PC-3 (cell line): ENCODE data around the gene ZDBF2. TPM values are rescaled to one million over a fixed set of nuclear protein-coding genes. Genes with fewer than 3 reads are reported as not detected.

Experiments used
- ATAC-seq: fragments of 200-7000 bp; cut with Tn5 transposase; 2 replicates; pipeline ENCODE4 v1.9.1; 2020; ENCODE audit warnings: mild to moderate bottlenecking, moderate library complexity
- BruUV-seq: library from RNA; stranded (reverse); fragments of 400-500 nt; replicated peaks from 2 replicates; lab custom pipeline; 2021; lab: Mats Ljungman, UMichigan
- CTCF ChIA-PET: fragments of 300-600 bp; sonication (Branson Sonifier 250); formaldehyde crosslinking; loops from one replicate; lab custom pipeline; 2022; ENCODE audit warnings: antibody characterized with exemption; lab: Charles Lee
- POLR2A ChIA-PET: fragments of 300-600 bp; sonication (Branson Sonifier 250); formaldehyde crosslinking; loops from one replicate; lab custom pipeline; 2022; ENCODE audit warnings: antibody characterized with exemption; ENCODE audit not compliant: unreplicated experiment; lab: Charles Lee
- DNase-seq: peaks from one replicate; pipeline ENCODE4 v3.0.0-alpha.2; 2015
- H2AFZ ChIP-seq: fragments of 300-600 bp; sonication (generic); 2 replicates; pipeline ENCODE4 v1.6.0; 2016; ENCODE audit warnings: antibody characterized with exemption, low read length
- H3F3A ChIP-seq: fragments of 300-600 bp; sonication (generic); one replicate; pipeline ENCODE4 v1.6.0; 2017; ENCODE audit warnings: antibody characterized with exemption, low read length, control low read depth, mild to moderate bottlenecking; ENCODE audit not compliant: unreplicated experiment
- H3K27ac ChIP-seq: fragments of 300-600 bp; sonication (generic); 2 replicates; pipeline ENCODE4 v1.5.1; 2016; ENCODE audit warnings: mild to moderate bottlenecking, low read length
- H3K27me3 ChIP-seq: fragments of 300-600 bp; sonication (generic); 2 replicates; pipeline ENCODE4 v1.6.1; 2016; ENCODE audit warnings: low read length, mixed read lengths
- H3K36me3 ChIP-seq: fragments of 300-600 bp; sonication (generic); 2 replicates; pipeline ENCODE4 v1.6.1; 2016; ENCODE audit warnings: low read depth, mixed run types, low read length, mixed read lengths
- H3K4me1 ChIP-seq: fragments of 300-600 bp; sonication (generic); 2 replicates; pipeline ENCODE4 v1.5.1; 2016; ENCODE audit warnings: low read length; ENCODE audit not compliant: insufficient read depth
- H3K4me2 ChIP-seq: fragments of 300-600 bp; sonication (generic); 2 replicates; pipeline ENCODE4 v1.6.0; 2016; ENCODE audit warnings: low read length
- H3K4me3 ChIP-seq: fragments of 300-600 bp; sonication (generic); 2 replicates; pipeline ENCODE4 v1.5.1; 2016; ENCODE audit warnings: mild to moderate bottlenecking, low read length, mixed read lengths
- H3K79me2 ChIP-seq: fragments of 300-600 bp; sonication (generic); 2 replicates; pipeline ENCODE4 v1.6.1; 2017; ENCODE audit warnings: low read length, mixed read lengths
- H3K9ac ChIP-seq: fragments of 300-600 bp; sonication (generic); 2 replicates; pipeline ENCODE4 v1.6.0; 2016; ENCODE audit warnings: mild to moderate bottlenecking, low read length
- H3K9me2 ChIP-seq: fragments of 300-600 bp; sonication (generic); replicated peaks from 2 replicates; pipeline ENCODE4 v1.6.1; 2016; ENCODE audit warnings: mixed run types, low read length, mixed read lengths
- H3K9me3 ChIP-seq: fragments of 300-600 bp; sonication (generic); 2 replicates; pipeline ENCODE4 v1.6.1; 2016; ENCODE audit warnings: low read length, mixed read lengths
- H4K20me1 ChIP-seq: fragments of 300-600 bp; sonication (generic); 2 replicates; pipeline ENCODE4 v1.6.1; 2016; ENCODE audit warnings: low read length, mixed read lengths
- EZH2 ChIP-seq: fragments of 300-600 bp; sonication (generic); IDR thresholded peaks from one replicate; pipeline ENCODE4 v1.6.1; 2017; ENCODE audit warnings: antibody characterized with exemption, mild to moderate bottlenecking, low read length; ENCODE audit not compliant: unreplicated experiment
- EZH2phosphoT487 ChIP-seq: fragments of 300-600 bp; sonication (generic); IDR thresholded peaks from 2 replicates; pipeline ENCODE4 v1.6.1; 2018; ENCODE audit warnings: mild to moderate bottlenecking, antibody characterized with exemption, low read length, borderline replicate concordance
- intact Hi-C: fragments of 100-400 bp; cut with micrococcal nuclease; formaldehyde crosslinking; loops from 2 replicates; pipeline ENCODE4 v1.9.0; 2023
- total RNA-seq: library from RNA; depleted of rRNA; stranded (reverse); fragments of >200 nt; gene quantifications from 2 replicates; pipeline ENCODE4 v1.2.3, GENCODE V29; 2014
- TF ChIP-seq, protein P1 (sequence below): fragments of 300-600 bp; sonication (generic); conservative IDR thresholded peaks from 2 replicates; pipeline ENCODE4 v1.5.1; 2017; ENCODE audit warnings: antibody characterized with exemption, low read depth, mild to moderate bottlenecking, low read length

ZDBF2 gene
- total RNA-seq, 1 experiment from 2014 or later, result 4.2 TPM

DNA sequence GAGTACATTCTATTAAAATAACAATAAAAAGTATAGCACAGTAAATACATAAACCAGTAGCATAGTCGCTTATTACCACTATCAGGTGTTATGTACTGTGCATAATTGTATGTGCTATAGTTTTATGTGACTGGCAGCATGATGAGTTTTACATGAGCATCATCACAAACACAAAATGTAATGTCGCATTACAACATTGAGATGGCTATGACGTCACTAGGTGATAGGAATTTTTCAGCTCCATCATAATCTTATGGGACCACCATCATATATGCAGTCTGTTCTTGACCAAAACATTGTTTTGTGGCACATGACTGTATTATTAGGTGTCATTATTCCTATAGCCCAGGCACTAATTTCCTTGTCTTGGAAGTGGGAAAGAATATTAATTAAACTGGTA is 48.6 kb downstream of the ZDBF2 start:
- CTCF ChIA-PET, result interaction anchor here (0.6 kb wide), 1 partner anchor 23 kb away, joined by 3 read pairs; no protein-coding TSS in a partner anchor
- Histone ChIP-seq H3K9me2 (no peaks in the 10 kb centered on the region), H4K20me1 (no peaks in the 10 kb centered on the region), H3F3A (no peaks in the 10 kb centered on the region), H3K9ac (no peak overlapping the region), H2AFZ (no peak overlapping the region), H3K9me3 (no peaks in the 10 kb centered on the region), H3K36me3 (no peaks in the 10 kb centered on the region; the same call in 1 of the 2 replicates), H3K4me3 (no peak overlapping the region), H3K79me2 (no peaks in the 10 kb centered on the region), H3K27me3 (0 out of 2 replicates have a peak, but pooled peaks cover 3% of the 10 kb centered on the region), H3K4me2 (no peak overlapping the region), H3K4me1 (no peaks in the 10 kb centered on the region), H3K27ac (no peak overlapping the region)
- ATAC-seq (no peak), DNase-seq (no peak)
- POLR2A ChIA-PET, result interaction anchor here (0.6 kb wide), 1 partner anchor 1350 kb away, joined by 3 read pairs; no protein-coding TSS in a partner anchor
- intact Hi-C loops, result no loop called here
- BruUV-seq, result no TSS peak
- no peak for TF ChIP-seq EZH2phosphoT487
- TF ChIP-seq, protein P1, sequence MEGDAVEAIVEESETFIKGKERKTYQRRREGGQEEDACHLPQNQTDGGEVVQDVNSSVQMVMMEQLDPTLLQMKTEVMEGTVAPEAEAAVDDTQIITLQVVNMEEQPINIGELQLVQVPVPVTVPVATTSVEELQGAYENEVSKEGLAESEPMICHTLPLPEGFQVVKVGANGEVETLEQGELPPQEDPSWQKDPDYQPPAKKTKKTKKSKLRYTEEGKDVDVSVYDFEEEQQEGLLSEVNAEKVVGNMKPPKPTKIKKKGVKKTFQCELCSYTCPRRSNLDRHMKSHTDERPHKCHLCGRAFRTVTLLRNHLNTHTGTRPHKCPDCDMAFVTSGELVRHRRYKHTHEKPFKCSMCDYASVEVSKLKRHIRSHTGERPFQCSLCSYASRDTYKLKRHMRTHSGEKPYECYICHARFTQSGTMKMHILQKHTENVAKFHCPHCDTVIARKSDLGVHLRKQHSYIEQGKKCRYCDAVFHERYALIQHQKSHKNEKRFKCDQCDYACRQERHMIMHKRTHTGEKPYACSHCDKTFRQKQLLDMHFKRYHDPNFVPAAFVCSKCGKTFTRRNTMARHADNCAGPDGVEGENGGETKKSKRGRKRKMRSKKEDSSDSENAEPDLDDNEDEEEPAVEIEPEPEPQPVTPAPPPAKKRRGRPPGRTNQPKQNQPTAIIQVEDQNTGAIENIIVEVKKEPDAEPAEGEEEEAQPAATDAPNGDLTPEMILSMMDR, result no peak
- TF ChIP-seq EZH2, result no peak

DNA sequence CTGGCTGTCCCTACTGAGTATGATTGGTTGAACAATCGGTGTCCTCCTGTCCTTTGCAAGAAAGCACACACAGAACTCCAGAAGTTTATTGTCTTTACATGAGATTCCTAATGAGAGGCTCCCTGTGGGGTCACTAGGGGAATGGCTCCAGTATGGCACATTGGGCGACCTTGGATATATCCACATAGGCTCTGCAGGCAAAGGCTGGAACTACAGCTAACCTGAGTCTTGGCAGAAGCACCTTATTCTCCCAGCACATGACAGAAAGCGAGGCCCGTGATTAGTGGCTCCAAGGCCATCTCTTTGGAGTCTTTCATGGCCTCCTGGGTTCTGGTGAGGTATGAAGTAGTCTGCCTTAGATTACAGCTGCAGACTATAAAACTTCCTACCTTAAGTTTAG is 49.0 kb downstream of the ZDBF2 start:
- Histone ChIP-seq H3K27ac (no peak overlapping the region), H3F3A (no peaks in the 10 kb centered on the region), H3K4me1 (no peaks in the 10 kb centered on the region), H2AFZ (no peak overlapping the region), H3K9ac (no peak overlapping the region), H4K20me1 (no peaks in the 10 kb centered on the region), H3K4me3 (no peak overlapping the region), H3K36me3 (no peaks in the 10 kb centered on the region; the same call in 1 of the 2 replicates), H3K27me3 (0 out of 2 replicates have a peak, but pooled peaks cover 3% of the 10 kb centered on the region), H3K4me2 (no peak overlapping the region), H3K79me2 (no peaks in the 10 kb centered on the region), H3K9me2 (no peaks in the 10 kb centered on the region), H3K9me3 (no peaks in the 10 kb centered on the region)
- ChIA-PET CTCF (interaction anchor here (0.6 kb wide), 1 partner anchor 24 kb away, joined by 3 read pairs; no protein-coding TSS in a partner anchor), POLR2A (no interaction called here)
- intact Hi-C loops, result no loop called here
- no peak for DNase-seq
- ATAC-seq, result no peak; the same call in 1 of the 2 replicates
- BruUV-seq, result no TSS peak
- TF ChIP-seq, protein P1, result 0 out of 2 replicates have a peak, but pooled peaks have one; percentile 12
- TF ChIP-seq EZH2 (no peak), EZH2phosphoT487 (no peak)

DNA sequence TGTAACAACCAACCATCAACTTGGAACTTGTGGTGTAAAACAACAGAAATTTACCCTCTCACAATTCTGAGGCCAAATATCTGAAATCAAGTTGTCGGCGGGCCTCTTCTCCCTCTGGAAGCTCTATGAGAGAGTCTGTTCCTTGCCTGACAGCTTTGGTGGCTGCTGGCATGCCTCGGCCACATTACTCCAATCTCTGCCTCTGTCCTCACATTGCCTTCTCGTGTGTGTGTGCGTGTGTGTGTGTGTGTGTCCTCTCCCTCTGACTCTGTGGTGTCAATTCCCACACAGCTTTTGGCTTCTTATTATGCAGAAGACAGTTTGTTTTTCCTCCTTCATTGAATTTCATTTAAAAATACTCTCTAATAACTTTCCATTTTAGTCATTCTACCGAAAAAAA is 50.4 kb downstream of the ZDBF2 start:
- Histone ChIP-seq H3K27ac (no peak overlapping the region), H3K27me3 (0 out of 2 replicates have a peak, but pooled peaks cover 3% of the 10 kb centered on the region), H3K9ac (no peak overlapping the region), H3F3A (no peaks in the 10 kb centered on the region), H3K4me2 (no peak overlapping the region), H3K4me3 (no peak overlapping the region), H2AFZ (no peak overlapping the region), H4K20me1 (no peaks in the 10 kb centered on the region), H3K36me3 (no peaks in the 10 kb centered on the region), H3K4me1 (no peaks in the 10 kb centered on the region), H3K79me2 (no peaks in the 10 kb centered on the region), H3K9me3 (no peaks in the 10 kb centered on the region), H3K9me2 (no peaks in the 10 kb centered on the region)
- intact Hi-C loops, result no loop called here
- no TSS peak for BruUV-seq
- TF ChIP-seq EZH2phosphoT487 (no peak), EZH2 (no peak)
- TF ChIP-seq, protein P1, result no peak
- ChIA-PET CTCF (no interaction called here), POLR2A (no interaction called here)
- DNase-seq, result no peak
- ATAC-seq, result no peak
